ENCODE measurements around the gene BAHCC1.

The BAHCC1 gene

DNA sequence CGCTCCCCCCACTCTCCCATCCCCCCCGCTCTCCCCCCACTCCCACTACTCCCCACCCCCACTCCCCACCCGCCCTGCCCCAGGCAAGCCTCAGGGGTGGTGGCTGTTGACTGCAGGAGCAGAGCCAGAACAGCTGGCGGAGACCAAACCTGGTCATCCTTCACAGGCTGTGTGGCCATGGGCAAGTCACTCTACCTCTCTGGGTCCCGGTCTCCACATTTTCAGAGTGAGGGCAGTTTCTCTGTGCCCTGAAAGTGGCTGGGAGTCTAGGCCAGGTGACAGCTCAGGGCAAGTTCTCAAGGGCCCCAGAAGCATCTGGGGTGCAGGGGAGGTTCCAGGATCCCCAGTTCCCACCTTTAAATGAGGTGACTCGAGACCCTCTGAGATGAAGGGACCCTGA is 15.1 kb upstream of the BAHCC1 start:
- no peaks in the 10 kb centered on the region for H3K4me1 ChIP-seq (ENCODE audit: insufficient read depth, low read length, severe bottlenecking)
- H3K36me3 ChIP-seq (ENCODE audit: insufficient read depth, low read length) = no peaks in the 10 kb centered on the region
- H2AFZ ChIP-seq (ENCODE audit: low read length) = no peak overlapping the region
- no peaks in the 10 kb centered on the region for H3K9me2 ChIP-seq (ENCODE audit: low read depth, low read length)
- TF ChIP-seq EZH2 (IDR thresholded peaks at IDR 0.05; ENCODE audit: borderline replicate concordance, low read length) (no peak), CTCF (IDR thresholded peaks at IDR 0.05; ENCODE audit: low read length) (no peak)
- no peaks in the 10 kb centered on the region for H3K9me3 ChIP-seq (ENCODE audit: low read length)
- no peak overlapping the region for H3K4me3 ChIP-seq (ENCODE audit: low read depth, low read length, poor library complexity, severe bottlenecking)
- no peak overlapping the region for H3K9ac ChIP-seq (ENCODE audit: low read length)
- H3K4me2 ChIP-seq (ENCODE audit: low read length) = no peak overlapping the region
- H4K20me1 ChIP-seq (ENCODE audit: insufficient read depth, low read length) = no peaks in the 10 kb centered on the region
- H3K27me3 ChIP-seq (ENCODE audit: insufficient read depth, low read length) = peaks cover 14% of the 10 kb centered on the region; the same call in 1 of the 2 replicates
- H3K27ac ChIP-seq (ENCODE audit: low read depth, low read length, poor library complexity, severe bottlenecking) = no peak overlapping the region
- no peaks in the 10 kb centered on the region for H3K79me2 ChIP-seq (ENCODE audit: insufficient read depth, low read length)
- no peaks in the 10 kb centered on the region for H3F3A ChIP-seq (ENCODE audit: insufficient read depth, low read length)

DNA sequence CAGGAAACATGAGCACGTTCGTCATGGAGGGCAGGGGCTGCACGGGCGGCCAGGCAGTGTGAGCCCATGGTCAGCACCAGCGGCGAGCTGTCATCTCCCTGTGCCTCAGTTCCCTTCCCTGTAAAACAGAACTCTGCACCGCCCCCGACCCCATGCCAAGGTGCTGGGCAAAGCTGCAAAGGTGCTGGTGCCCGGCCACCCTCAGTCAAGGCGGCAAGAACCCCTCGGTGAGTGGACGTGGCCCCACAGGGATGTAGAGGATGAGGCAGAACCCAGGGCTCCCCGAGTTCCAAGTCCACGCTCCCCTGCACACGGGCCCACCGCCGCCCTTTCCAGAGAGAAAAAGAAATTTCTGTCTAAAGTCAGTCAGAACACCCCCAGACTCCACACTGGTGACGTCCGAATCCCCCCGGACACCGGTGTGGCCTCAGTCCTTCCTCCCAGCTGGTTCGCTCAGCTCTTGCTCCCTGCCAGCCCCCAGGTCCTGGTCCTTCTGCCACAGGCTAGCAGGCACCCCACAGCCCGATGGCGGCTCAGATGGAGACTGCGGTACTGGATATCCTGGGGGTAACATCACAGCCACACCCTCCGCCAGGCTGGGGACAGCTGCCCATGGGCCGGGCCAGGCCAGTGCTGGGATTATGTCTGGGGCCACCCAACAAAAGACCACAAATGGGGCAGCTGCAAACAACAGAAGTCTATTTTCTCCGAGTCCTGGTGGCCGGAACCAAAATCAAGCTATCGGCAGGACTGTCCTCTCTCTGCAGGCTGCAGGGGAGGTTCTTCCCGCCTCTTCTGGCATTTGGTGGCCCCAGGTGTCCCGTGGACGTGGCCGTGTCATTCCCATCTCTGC is 14.4 kb upstream of the BAHCC1 start:
- Histone ChIP-seq H2AFZ (ENCODE audit: low read length) (no peak overlapping the region), H4K20me1 (ENCODE audit: insufficient read depth, low read length) (no peaks in the 10 kb centered on the region), H3K9me3 (ENCODE audit: low read length) (no peaks in the 10 kb centered on the region), H3K27ac (ENCODE audit: low read depth, low read length, poor library complexity, severe bottlenecking) (no peak overlapping the region), H3K79me2 (ENCODE audit: insufficient read depth, low read length) (no peaks in the 10 kb centered on the region), H3F3A (ENCODE audit: insufficient read depth, low read length) (no peaks in the 10 kb centered on the region), H3K9me2 (ENCODE audit: low read depth, low read length) (no peaks in the 10 kb centered on the region), H3K4me1 (ENCODE audit: insufficient read depth, low read length, severe bottlenecking) (no peaks in the 10 kb centered on the region), H3K27me3 (ENCODE audit: insufficient read depth, low read length) (peaks cover 9% of the 10 kb centered on the region; the same call in 1 of the 2 replicates), H3K36me3 (ENCODE audit: insufficient read depth, low read length) (no peaks in the 10 kb centered on the region), H3K4me2 (ENCODE audit: low read length) (no peak overlapping the region), H3K9ac (ENCODE audit: low read length) (no peak overlapping the region), H3K4me3 (ENCODE audit: low read depth, low read length, poor library complexity, severe bottlenecking) (no peak overlapping the region)
- TF ChIP-seq CTCF (IDR thresholded peaks at IDR 0.05; ENCODE audit: low read length) (no peak), EZH2 (IDR thresholded peaks at IDR 0.05; ENCODE audit: borderline replicate concordance, low read length) (no peak)

- Histone ChIP-seq H3K9me3 (ENCODE audit: low read length) (no peaks in the 10 kb centered on the region), H3K79me2 (ENCODE audit: insufficient read depth, low read length) (no peaks in the 10 kb centered on the region), H4K20me1 (ENCODE audit: insufficient read depth, low read length) (no peaks in the 10 kb centered on the region), H3K4me1 (ENCODE audit: insufficient read depth, low read length, severe bottlenecking) (no peaks in the 10 kb centered on the region), H3K9me2 (ENCODE audit: low read depth, low read length) (no peaks in the 10 kb centered on the region), H2AFZ (ENCODE audit: low read length) (no peak overlapping the region), H3K27me3 (ENCODE audit: insufficient read depth, low read length) (peaks cover 9% of the 10 kb centered on the region; the same call in 1 of the 2 replicates), H3K4me3 (ENCODE audit: low read depth, low read length, poor library complexity, severe bottlenecking) (no peak overlapping the region), H3K36me3 (ENCODE audit: insufficient read depth, low read length) (no peaks in the 10 kb centered on the region), H3K4me2 (ENCODE audit: low read length) (no peak overlapping the region), H3F3A (ENCODE audit: insufficient read depth, low read length) (no peaks in the 10 kb centered on the region), H3K9ac (ENCODE audit: low read length) (no peak overlapping the region), H3K27ac (ENCODE audit: low read depth, low read length, poor library complexity, severe bottlenecking) (no peak overlapping the region)
- TF ChIP-seq CTCF (IDR thresholded peaks at IDR 0.05; ENCODE audit: low read length) = no peak
- no peak for TF ChIP-seq EZH2 (IDR thresholded peaks at IDR 0.05; ENCODE audit: borderline replicate concordance, low read length)
These were observed 13.4 kb upstream of the BAHCC1 start for GRCh38 chr17:81381632-81382577.

All from OCI-LY1 (cell line).